Measurements from ENCODE around the gene FAM156B. TPM values are rescaled to one million over a fixed set of nuclear protein-coding genes. Genes with fewer than 3 reads are reported as not detected.
"Not testable (repeated sequence)": the region's sequence is repeated elsewhere in the genome, so short reads cannot be mapped to it uniquely, and the experiment has no call there.

Gene FAM156B, protein sequence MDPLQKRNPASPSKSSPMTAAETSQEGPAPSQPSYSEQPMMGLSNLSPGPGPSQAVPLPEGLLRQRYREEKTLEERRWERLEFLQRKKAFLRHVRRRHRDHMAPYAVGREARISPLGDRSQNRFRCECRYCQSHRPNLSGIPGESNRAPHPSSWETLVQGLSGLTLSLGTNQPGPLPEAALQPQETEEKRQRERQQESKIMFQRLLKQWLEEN
- 6.8 and 7.7 TPM in 2 replicates for total RNA-seq

DNA sequence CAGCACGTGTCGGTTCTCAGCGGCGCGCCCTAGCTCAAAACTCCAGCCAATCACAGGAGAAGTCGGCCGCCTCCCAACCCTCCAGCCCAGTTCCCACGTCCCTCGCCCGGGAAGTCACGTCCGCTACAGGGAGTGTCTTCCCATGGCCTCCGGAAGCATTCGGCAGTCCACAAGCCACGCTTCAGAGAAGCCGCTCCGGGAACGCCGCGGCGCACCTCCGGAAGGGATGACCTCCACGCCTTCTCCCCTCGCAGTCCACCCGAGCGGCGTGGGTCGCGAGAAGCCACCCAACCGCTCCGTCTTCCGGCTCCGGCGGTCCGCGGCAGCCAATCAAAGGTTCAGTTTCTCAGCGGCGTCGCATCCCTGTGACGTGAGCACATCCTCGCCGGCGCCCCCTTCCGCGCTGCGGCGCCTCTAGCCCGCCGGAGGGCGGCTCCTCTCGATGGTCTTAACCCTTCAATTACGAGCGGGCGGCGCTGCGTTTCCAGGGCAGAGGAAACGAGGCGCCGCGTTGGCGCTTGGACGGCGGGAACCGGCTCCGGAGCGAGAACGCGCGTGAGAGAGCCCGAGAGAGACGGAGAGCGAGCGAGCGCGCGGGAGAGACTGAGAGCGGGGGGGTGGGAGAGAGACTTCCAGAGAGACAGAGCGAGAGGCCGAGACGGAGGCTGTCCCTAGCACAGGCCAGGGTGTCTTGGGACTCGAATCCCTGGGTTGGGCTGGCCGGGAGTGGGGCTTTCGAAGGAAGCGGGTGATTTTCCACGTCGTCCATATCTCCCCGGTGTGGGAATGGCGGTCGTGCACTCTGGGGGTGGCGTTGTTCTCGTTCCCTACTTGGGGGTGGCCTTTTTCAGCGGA is at the start of gene FAM156B:
Gene FAM156B, plus strand, starts transcription at position 476 of the 855 bp plus-strand sequence. CDS start 9,896 bp downstream, outside the sequence.
- H3K4me3 ChIP-seq (ENCODE audit: low read depth, low read length); H3K36me3 ChIP-seq (ENCODE audit: control insufficient read depth, insufficient read depth, low read length); H3K27me3 ChIP-seq (ENCODE audit: control insufficient read depth, insufficient read depth, low read length); FAIRE-seq; DNase-seq (ENCODE audit: low read depth): not testable (repeated sequence)

DNA sequence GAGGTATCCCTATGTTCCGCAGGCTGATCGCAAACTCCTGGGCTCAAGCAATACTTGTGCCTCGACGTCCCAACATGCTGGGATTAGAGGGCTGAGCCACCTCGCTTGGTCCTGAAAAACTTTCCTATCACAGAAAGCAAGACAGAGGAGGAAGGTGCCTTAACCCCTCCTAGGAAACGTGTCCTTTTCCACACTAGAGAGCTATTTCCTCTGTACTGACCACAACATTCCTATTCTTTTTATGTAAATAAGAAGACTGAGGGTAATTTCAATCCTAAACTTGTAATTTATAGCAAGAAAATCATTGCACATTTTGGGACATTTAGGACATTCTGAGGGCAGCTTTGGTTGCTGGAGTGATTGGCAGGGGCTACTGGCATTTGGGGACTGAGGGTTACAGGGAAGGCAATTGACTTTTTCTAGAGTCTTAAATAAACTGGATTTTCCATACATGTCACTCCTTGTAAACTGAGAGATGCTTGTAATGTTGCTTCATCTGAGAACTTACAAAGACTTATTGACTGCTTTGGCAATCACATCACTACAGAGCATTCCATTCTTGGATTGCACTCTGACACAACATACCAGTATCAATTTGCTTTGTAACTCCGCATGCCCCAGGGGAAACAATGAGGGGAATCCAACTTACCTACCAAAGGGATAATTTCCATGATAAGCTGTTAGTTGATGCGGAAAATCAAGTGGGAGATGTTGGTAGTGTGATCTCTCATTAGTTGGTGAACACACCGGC is 44.8 kb upstream of the FAM156B start:
- DNase-seq (ENCODE audit: low read depth) (no peak), FAIRE-seq (no peak)
- TF ChIP-seq, protein P1, sequence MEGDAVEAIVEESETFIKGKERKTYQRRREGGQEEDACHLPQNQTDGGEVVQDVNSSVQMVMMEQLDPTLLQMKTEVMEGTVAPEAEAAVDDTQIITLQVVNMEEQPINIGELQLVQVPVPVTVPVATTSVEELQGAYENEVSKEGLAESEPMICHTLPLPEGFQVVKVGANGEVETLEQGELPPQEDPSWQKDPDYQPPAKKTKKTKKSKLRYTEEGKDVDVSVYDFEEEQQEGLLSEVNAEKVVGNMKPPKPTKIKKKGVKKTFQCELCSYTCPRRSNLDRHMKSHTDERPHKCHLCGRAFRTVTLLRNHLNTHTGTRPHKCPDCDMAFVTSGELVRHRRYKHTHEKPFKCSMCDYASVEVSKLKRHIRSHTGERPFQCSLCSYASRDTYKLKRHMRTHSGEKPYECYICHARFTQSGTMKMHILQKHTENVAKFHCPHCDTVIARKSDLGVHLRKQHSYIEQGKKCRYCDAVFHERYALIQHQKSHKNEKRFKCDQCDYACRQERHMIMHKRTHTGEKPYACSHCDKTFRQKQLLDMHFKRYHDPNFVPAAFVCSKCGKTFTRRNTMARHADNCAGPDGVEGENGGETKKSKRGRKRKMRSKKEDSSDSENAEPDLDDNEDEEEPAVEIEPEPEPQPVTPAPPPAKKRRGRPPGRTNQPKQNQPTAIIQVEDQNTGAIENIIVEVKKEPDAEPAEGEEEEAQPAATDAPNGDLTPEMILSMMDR (IDR thresholded peaks at IDR 0.05; ENCODE audit: insufficient read depth, low read length, severe bottlenecking), result no peak
- Histone ChIP-seq H3K27me3 (ENCODE audit: control insufficient read depth, insufficient read depth, low read length) (no peaks in the 10 kb centered on the region), H3K36me3 (ENCODE audit: control insufficient read depth, insufficient read depth, low read length) (no peaks in the 10 kb centered on the region), H3K4me3 (ENCODE audit: low read depth, low read length) (no peak overlapping the region)

DNA sequence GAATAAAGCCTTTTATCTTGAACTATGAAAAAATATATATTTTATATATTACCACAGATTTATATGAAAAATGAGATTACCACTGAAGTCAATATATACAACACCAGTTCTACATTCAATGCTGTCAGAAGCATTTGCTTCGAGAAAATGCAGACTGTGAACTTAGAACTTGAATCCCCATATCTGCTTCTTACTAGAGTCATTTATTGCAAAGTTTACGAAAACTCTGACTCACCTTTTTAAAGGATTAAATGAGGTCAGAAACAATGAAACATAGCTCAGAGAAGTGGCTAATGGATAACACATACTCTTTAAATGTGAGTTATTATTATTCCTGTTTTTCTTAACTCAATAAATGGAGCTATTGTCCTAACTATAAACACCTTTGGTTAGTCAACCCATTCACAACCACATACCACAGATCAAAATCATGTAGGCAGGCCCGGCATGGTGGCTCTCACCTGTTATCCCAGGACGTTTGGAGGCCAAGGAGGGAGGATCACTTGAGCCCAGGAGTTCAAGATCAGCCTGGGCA is 40.1 kb upstream of the FAM156B start:
- FAIRE-seq; H3K27me3 ChIP-seq (ENCODE audit: control insufficient read depth, insufficient read depth, low read length); DNase-seq (ENCODE audit: low read depth); H3K4me3 ChIP-seq (ENCODE audit: low read depth, low read length); H3K36me3 ChIP-seq (ENCODE audit: control insufficient read depth, insufficient read depth, low read length): not testable (repeated sequence)

DNA sequence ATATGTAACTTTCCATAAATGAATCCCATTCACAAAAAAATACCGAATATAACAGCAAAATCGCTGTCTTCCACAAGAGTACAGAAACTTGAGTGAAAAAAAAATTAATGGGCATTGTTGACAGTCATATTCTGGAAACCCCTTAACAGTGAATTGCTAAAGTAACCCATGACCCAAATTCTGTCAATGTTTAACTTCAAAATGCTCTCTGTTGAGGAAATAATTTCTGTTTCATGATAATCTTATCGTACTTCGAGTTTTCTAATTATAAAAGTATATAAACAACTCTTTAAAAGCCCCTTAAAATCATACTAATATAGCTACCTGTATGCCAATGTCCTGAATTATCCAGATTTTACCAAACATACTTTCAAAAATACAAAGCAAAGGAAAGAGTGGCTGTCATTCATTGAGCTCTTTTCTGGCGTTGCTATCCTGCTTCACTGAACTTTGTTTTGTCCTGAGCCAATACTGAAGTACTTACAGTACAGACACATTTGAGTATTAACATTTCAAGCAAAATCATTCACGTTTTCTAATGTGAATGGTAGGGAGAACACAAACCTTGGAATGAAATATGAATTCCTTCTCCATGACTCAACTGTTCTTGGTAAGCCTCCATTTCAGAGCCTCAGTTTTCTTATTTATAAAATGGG is 31.7 kb upstream of the FAM156B start:
- H3K27me3 ChIP-seq (ENCODE audit: control insufficient read depth, insufficient read depth, low read length), result no peaks in the 10 kb centered on the region
- no peaks in the 10 kb centered on the region for H3K36me3 ChIP-seq (ENCODE audit: control insufficient read depth, insufficient read depth, low read length)
- no peak for DNase-seq (ENCODE audit: low read depth)
- TF ChIP-seq, protein P1 (IDR thresholded peaks at IDR 0.05; ENCODE audit: insufficient read depth, low read length, severe bottlenecking), result no peak
- FAIRE-seq, result no peak
- no peak overlapping the region for H3K4me3 ChIP-seq (ENCODE audit: low read depth, low read length)

DNA sequence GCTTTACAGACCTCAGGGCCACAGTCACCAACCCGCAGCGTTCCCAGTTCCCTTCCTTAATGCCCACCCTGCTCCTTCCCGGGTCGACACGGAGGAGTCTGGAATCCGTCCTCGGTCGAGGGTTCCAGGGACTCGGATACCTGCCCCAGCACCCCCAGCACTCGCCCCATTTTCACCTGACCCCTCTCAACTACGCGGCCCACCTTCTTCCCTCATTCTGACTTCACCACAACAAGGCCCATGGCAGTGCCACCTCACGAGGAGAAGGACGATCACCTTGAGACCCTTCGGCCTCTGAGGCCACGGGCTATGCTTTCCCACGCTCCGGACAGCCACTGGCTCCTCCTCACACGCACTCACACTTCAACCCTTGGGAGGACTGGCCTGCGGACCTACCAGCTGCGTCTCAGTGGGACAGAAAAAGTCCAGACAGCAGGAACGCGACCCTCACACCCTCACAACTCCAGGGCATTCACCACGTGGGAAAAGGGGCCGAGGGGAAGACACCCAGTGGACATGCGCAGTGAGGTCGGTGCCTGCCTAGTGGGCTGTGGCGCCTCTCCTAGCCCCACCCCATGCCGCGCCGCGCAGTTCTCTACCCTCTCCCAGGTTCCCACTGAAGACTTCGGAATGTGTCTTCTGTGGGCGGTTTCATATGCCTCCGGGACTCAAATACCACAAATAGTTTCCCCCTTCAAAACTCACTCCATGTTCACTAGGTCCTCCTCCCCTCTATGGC is 29.4 kb upstream of the FAM156B start, which contains the start of gene XAGE3:
Gene XAGE3, minus strand, starts transcription at position 474 of the 739 bp plus-strand sequence. CDS start 950 bp downstream, outside the sequence.
- no peak for FAIRE-seq

More for the DNA sequence above, 29.4 kb upstream of the FAM156B start, which contains the start of gene XAGE3:
- DNase-seq (ENCODE audit: low read depth), result no peak
- Histone ChIP-seq H3K36me3 (ENCODE audit: control insufficient read depth, insufficient read depth, low read length) (no peaks in the 10 kb centered on the region), H3K4me3 (ENCODE audit: low read depth, low read length) (no peak within 1 kb of the TSS), H3K27me3 (ENCODE audit: control insufficient read depth, insufficient read depth, low read length) (no peaks in the 10 kb centered on the region)
- TF ChIP-seq, protein P1 (IDR thresholded peaks at IDR 0.05; ENCODE audit: insufficient read depth, low read length, severe bottlenecking), result no peak

Data from bronchial epithelial cell (primary cell).